Measurements from ENCODE around the gene MACC1.

MACC1 gene

DNA sequence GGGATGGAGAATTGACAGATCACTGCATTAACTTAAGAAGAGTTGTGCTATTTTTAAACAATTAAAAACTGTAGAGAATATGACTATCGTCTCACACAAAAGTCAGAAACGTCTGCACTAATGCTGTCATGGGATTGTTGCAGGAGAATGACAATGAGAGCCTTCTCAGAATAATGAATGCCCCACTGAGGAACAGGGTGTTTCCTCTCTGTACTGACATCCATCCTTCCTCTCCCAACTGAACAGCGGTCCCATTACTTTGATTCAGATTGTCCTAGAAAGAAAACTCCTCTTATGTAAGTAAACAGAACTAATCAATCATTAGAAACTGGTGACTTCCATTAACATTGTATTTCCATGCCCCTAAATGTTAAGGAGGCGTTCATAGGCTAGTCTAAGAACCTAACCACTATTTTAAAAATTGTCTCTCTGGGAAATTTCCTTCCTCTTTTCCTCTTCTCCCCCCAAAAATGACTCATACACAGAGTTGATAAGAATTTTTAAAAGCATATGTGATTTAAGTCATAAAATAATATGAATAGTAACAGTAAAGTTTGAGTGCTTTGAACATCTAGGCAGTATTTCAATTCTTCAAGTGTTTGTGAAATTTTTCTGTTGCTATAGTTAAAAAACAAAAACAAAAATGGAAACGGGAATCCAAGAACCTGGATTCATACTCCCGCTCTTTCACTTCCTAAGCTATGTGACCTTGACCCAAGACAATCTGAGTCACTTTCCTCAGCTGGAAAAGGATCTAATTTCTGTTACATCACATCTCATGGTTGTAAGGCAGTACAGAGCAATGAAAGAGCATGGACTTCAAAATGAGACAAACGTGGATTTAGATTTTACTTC is 12.7 kb upstream of the MACC1 start:
- no peak for DNase-seq (ENCODE audit: low spot score)

DNA sequence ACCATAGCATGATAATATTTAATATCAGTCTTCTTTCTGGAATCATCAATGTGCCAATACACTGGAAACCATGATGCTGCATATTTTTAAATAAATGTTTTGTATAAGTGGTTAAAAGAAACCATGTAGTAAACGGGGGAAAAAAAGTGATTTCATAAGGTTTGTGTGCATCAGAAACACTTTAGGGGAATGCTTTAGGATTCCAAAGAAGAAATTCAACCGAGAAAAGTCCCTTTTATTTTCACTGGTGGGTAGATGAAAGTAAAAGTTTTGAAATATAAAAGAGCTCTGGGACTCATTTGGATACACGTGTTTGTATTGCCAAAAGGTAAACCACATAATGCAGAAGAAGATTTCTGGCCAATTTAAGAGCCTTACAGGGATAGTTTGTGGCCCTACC is 11.9 kb upstream of the MACC1 start:
- no peak for DNase-seq (ENCODE audit: low spot score)

DNA sequence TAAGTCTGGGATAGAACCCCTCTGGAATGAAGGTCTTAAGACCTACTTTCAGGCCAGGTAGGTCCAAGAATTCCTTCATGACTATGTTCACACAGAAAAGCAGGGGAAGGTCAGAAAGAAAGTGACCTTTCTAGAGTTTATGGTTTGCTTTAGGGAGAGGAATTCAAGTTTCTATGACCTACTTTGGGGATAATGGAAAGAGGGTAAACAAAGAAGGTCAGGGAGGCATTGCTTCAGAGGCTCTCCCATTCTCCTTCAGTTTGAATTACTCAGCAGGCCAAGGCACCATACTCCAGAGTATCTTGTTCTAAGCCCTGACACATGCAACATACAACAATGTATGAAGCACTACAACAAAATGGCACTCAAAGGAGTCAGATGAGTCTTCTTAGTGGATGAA is 11.5 kb upstream of the MACC1 start:
- DNase-seq (ENCODE audit: low spot score) = no peak

DNA sequence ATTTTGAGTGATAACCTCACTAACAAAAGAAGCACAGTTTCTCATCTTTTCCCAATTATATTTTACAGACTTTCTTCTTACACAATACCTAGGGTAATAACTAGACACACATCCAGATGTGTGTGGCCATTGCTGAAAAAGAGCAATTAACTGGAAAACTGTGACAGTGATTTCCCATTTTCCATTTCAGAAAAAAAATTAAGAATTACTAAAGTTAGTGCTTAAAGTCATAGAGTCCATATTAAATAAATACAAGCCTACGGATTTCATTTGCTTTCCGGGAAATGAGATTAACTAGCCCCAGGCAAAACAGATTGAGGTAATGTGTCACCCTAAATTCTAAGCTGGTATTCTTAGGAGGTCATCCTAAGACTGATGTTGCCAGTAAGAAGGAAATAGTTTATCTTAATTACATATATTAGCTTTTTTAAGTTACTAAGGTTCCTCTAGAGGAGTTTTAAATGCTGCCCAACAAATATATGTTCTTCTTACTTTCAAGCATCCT is 10.2 kb upstream of the MACC1 start:
- no peak for DNase-seq (ENCODE audit: low spot score)

DNA sequence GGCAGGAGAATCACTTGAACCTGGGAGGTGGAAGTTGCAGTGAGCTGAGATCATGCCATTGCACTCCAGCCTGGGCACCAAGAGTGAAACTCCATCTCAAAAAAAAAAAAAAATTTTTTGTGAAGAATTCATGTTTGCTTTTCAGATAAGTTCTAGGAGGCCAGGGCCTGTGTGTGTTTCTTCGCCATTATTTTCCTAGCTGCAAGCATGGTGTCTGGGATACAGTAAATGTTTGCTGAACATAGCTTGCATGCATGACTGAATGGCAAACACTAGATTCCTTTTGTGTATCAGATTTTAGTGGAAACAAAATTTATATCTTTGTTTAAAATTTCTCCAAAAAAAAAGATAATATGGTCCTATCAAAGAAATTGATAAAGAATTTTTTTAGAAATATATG is 9.7 kb upstream of the MACC1 start:
- DNase-seq (ENCODE audit: low spot score) = no peak

DNA sequence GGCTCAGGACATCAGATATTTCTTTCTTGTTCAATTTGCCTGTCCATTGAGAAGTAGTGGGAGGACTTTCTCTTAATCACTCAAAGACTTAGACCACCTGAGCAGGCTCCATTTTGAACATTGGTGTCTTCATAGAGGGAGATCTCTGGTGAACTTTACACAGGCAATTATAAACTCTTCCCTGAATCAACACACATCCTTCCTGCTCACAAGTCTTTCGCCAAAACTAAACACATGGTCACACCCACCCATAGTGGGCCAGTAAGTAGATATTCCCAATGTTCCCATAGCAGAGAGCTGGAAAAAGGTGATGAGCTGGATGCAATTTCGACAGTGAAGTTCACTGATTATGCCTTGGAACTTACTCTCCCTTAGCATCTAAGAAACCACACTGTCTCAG is 8.2 kb upstream of the MACC1 start:
- no peak for DNase-seq (ENCODE audit: low spot score)

DNA sequence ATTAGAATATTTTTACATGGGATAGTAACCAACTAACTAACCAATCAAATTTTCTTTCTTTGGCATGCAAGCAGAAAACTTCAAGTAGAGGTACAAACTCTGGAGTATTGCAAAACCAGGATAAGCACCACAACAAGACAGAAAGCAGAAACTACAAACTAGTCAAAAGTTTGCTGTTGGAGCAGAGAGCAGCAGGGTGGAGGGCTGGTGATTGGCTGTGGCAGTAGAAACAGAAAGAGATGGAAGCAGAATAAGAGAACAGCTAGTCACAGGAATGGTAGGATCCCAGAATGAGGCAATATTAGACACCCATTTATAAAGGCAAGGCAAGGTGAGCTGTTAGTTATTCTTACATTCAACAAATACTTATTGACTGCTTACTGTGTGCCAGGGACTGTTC is 6.8 kb upstream of the MACC1 start:
- no peak for DNase-seq (ENCODE audit: low spot score)

DNA sequence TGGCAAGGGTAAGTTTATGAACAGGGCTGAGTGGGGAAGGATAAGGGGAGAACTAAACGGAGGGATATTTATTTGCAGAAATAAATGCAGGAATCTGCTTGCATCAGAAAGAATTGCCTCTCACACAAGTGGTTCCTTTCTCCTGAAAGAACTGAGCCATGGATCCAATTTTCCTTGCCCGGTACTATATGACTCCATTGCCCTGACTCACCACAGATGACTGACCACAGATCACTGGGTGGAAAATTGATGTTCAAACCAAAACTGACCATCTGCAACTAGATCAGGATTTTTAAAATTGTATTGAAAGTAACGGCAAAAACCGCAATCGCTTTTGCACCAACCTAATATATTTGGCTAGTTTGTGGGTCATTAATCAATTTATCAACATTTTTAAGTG is 6.2 kb upstream of the MACC1 start:
- no peak for DNase-seq (ENCODE audit: low spot score)

DNA sequence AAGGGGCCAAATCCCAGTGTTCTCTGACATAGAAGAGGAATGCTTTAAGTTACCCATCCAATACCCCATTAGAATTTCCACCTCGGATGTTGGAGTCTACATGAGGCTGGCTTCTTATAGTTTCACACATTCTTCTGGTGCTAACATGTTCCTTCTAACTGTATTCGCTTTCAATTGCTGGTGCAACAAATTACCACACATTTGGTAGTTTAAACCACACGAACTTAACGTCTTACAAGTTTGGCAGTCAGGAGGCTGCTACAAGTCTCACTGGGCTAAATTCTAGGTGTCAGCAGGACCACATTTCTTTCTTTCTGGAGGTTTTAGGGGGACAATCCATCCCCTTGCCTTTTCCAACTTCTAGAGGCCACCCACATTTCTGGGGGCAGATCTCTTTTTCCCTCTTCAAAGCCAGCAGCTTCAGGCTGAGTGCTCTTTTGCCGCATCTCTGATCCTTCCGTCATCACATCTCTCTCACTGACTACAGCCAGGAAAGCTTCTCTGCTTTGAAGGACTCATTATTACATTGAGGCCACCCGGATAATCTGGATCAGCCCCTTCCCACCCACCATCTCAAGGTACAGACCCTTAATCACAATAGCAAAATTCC is 5.1 kb upstream of the MACC1 start:
- no peak for DNase-seq (ENCODE audit: low spot score)

DNA sequence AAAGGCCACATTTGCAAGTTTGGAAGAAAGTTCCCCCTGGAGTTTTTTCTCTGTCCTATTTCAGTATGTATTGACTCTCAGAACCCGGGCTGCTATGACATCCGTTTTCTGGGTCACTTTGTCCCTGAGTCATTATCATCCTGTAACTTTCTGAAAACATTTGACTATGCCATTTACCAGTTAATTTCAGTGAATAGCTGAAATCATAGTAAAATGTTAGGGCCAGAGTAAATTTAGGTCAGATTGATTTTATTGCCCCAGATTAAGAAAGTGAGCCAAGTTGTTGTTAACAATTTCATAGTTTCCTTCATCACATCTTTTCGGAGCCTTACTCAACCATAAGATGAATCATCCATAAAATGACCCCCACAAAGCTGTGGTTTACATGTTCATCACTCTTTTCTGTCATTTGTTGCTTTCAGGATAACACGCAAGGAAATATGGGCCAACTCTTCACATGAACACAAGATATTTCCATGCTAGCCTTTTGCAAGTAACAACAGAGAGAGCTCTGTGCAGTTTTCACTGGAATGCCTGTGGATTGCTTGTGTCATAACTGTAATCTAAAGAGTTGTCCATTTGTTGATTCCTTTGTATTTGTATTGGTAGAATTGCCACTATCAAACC is 3.9 kb upstream of the MACC1 start:
- DNase-seq (ENCODE audit: low spot score) = peak; percentile 64

DNA sequence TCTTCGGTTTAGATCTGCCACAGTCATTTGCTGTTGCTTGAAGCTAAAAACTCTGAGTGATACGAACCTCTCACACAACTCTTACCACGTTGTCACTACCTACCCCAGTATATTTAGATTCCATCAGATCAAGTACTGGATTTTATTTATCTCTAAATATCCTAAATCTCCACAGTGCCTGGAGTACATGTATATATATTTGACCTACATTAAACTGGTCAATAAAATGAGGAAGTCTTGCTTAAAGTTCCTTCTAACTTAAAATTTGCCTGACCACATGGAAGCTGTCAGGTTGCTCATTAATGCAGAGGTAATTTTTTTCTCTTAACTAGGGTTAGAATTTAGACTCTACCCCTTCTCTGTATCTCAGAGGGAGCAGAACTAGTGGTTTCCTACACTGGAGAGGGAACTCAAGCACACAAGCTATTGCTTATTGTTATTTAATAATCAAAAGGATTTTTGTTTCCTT is 3.1 kb upstream of the MACC1 start:
- DNase-seq (ENCODE audit: low spot score) = peak; percentile 68

DNA sequence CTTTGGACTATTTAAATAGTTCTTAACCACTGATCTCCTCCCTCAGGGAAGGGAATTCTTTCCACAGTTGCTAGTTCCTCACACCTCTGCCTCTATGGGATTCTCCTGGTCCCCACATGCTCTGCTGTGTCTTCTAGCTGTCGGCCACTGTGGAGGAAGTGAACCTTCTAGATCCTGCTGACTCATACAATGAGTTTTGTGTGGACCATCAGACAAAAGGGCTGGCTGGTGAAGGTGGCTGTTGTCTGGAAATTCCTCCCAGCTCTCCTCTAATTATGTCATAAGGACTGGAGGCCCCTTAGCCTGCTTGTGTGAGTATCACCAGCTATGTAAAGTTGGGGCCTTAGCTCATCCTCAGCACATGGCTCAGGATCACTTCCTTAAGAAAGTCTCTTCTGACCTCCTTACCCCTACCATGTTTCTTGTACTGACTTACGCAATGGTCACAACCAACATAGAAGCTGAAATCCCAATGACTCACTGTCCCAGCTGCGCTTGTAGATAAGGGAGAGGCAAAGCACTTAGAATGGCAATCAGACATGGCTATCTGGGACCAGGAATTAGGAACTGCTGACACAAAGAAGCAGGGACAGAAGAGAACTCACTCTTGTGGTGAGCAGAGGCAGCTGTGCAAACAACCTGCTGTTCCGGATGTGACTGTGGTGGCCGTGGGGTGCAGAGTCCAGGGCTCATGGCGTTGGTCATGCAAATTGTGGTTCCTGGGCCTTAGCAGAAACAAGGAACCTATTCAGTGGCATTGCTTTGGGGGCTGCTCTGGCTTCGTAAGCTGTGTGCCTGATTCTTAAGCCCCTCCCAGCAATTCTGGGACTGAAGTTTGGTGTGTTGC is 2.5 kb upstream of the MACC1 start:
- peak; percentile 100 for DNase-seq (ENCODE audit: low spot score)

DNA sequence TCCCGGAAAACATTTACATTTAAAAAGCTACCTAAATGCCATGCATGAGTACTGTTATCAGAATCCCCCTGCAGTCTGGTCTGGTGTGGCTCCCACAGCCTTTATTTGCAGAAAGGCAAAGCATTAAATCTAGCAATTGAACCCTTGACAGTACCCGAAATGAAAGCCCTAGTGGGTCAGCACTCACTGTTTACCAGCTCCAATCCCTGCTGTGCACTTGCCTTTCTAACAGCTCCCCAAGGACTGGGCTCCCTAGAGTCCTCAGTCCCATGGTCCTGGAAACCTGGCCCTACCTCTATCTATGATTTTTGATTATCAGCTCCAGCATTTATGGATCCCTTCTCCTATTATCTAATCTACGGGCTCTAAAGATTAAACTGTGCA is 1.9 kb upstream of the MACC1 start:
- no peak for DNase-seq (ENCODE audit: low spot score)

DNA sequence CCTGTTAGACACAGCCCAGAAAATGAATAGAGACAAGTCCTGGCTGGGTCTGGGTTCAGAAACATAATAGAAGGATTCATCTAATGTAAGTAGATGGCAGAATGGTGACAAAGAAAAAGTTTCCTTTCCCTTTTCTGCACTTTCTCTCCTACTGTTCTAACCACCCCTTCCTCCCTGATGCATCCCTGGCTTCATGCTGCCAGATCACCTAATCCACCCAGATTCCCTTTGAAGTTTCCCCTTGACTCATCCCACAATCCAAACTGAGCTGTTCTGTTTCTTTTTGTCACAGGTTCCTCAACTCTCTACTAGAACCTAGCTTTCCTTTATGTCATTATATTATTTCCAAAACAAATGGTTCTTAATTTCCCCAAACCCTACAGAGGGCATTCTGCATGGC is 1.1 kb upstream of the MACC1 start:
- peak; percentile 84 for DNase-seq (ENCODE audit: low spot score)

DNA sequence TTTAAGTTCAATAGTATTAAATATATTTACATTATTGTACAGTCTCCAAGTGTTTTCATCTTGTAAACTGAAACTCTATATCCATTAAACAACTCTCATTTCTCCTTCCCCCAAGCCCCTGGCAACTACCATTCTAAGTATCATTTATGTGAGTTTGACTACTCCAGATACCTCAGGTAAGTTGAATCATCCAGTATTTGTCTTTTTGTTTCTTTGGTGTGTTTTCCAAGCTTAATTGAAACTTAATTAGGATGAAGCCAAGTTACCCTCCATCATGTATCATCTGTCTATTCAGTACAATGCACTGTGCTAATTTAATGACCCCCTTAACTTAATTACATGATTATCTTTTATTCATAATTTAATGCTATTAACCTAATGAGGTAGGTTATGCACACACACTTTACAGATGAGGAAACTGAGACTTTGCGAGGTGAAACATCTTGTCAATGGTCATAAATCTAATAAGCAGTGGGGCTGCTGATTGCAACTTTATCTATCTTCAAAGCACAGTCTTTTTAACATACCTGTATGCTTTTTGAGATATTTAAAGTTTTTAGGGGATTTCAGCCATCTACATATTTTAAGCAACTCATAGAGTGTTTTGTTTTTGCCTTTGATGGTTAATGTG is 663 bp downstream of the MACC1 start:
- no peak for DNase-seq (ENCODE audit: low spot score)

DNA sequence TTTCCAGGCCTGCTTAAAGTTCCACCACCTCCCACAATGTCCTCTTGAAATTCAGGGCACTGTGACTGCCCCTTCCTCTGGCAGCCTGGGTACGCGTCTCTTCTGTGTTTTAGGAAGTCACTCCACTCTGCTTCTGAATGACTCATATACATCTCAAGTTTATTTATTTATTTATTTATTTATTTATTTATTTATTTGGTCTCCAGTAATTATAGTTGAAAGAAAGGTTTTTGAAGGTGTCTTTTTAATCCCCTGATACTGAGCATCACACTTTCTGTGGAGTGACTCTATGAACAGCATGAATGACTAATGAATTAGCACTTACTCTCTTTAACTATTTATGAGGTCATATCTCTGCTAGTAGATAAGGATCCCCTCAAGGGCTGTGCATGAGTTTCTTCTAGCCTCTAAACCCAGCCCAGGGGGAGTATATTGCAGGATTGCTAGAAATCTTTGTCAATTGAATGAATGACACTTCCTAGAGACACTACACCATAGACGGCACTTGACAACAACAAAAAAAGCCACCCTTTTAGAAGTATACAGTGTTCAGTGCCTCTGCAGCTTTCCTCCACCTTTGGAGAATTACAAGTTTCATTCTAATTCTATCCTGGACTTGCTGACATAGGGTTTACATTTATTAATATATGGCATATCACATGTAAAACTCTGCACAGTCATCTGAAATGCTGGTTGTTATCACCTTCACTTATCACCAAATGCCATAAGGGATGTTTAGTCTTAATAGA is 2.1 kb downstream of the MACC1 start:
- peak; percentile 55 for DNase-seq (ENCODE audit: low spot score)

DNA sequence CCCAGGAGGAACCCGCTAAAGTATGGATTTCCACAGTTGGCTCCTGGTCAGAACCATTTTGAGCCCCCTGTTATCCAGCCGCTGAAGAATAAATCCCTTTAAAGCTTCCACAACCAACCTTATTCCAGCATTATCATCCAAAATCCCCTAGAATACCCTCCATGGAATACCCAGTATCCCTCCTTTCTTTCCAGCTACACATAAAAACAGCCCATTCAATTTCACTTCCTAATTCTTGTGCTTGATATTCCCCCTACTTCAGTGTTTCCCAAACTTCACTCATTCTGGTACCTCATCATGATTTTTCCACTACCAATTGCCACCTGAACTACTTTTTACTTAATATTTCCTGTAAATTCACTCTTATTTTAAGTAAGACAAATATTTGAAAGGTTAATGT is 3.1 kb downstream of the MACC1 start:
- DNase-seq (ENCODE audit: low spot score) = no peak

DNA sequence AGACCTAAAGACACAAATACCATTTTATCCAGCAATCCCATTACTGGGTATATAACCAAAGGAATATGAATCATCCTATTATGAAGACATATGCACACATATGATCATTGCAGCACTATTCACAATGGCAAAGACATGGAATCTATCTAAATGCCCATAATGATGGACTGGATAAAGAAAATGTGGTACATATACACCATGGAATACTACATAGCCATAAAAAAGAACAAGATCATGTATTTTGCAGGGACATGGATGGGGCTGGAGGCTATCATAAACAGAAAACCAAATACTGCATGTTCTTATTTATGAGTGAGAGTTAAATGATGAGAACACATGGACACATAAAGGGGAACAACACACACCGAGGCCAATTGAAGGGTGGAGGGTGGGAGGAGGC is 3.8 kb downstream of the MACC1 start:
- no peak for DNase-seq (ENCODE audit: low spot score)

DNA sequence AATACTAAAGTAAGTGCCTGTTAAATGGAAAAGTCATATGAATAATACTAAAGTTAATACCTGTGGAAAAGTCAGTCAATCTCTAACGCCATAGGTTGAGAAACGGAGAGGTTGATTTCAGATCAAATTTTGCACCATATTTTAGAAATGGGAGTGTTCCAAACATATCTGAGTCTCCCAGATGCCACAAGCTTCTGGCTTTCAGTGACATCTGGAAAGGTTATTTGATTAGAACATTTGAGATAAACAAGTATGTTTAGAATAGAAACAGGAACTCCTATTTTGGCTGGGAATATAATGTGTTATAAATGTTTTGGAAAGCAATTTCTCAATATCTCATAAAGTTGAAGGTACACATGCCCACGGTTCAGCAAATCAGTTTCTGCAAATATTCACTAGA is 5.8 kb downstream of the MACC1 start:
- DNase-seq (ENCODE audit: low spot score) = no peak

DNA sequence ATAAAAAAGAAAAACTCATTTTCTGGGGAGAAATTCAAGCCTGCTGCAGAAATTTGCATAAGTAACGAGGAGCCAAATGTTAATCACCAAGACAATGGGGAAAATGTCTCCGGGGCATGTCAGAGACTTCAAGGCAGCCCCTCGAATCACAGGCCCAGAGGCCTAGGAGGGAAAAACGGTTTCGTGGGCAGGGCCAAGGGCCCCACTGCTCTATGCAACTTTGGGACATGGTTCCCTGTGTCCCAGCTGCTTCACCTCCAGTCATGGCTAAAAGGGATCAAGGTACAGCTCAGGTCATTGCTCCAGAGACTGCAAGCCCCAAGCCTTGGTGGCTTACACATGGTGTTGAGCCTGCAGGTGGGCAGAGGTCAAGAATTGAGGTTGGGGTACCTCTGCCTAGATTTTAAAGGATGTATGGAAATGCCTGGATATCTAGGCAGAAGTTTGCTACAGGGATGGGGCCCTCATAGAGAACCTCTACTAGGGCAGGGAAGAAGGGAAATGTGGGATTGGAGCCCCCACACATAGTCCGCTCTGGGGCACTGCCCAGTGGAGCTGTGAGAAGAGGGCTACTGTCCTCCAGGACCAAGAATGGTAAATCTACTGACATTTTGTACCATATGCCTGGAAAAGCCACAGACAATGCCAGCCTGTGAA is 8.4 kb downstream of the MACC1 start:
- no peak for DNase-seq (ENCODE audit: low spot score)
